ENCODE results near the gene MED13L.

- TF ChIP-seq, protein P1, sequence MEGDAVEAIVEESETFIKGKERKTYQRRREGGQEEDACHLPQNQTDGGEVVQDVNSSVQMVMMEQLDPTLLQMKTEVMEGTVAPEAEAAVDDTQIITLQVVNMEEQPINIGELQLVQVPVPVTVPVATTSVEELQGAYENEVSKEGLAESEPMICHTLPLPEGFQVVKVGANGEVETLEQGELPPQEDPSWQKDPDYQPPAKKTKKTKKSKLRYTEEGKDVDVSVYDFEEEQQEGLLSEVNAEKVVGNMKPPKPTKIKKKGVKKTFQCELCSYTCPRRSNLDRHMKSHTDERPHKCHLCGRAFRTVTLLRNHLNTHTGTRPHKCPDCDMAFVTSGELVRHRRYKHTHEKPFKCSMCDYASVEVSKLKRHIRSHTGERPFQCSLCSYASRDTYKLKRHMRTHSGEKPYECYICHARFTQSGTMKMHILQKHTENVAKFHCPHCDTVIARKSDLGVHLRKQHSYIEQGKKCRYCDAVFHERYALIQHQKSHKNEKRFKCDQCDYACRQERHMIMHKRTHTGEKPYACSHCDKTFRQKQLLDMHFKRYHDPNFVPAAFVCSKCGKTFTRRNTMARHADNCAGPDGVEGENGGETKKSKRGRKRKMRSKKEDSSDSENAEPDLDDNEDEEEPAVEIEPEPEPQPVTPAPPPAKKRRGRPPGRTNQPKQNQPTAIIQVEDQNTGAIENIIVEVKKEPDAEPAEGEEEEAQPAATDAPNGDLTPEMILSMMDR (conservative IDR thresholded peaks at IDR 0.05; ENCODE audit: low read length) = no peak
- no peak for TF ChIP-seq EZH2phosphoT487 (IDR thresholded peaks at IDR 0.05; ENCODE audit: borderline replicate concordance, low read depth, low read length)
Observed at GRCh38 chr12:116065606-116066005, 211.9 kb downstream of the MED13L start.

Data from OCI-LY7 (cell line).